Fibroblast of lung (primary cell): Measurements from ENCODE around the gene DKC1. TPM values are rescaled to one million over a fixed set of nuclear protein-coding genes. Genes with fewer than 3 reads are reported as not detected.
"Not testable (repeated sequence)": the region's sequence is repeated elsewhere in the genome, so short reads cannot be mapped to it uniquely, and the experiment has no call there.

Source experiments
- DNase-seq, 2 donors: peaks; one replicate each; pipeline versions ENCODE4 v3.0.0 to v3.0.0-alpha.2; 2010; ENCODE audit warnings: low read depth in 2 of 2
- H2AFZ ChIP-seq: 2 replicates; pipeline ENCODE4 v1.5.1; 2012; ENCODE audit warnings: low read length, control low read depth, inconsistent platforms
- H3K27ac ChIP-seq: 2 replicates; pipeline ENCODE4 v1.5.1; 2011; ENCODE audit warnings: low read length, control low read depth; ENCODE audit not compliant: insufficient read depth
- H3K27me3 ChIP-seq: 2 replicates; pipeline ENCODE4 v1.5.1; 2011; ENCODE audit warnings: mild to moderate bottlenecking, low read length; ENCODE audit not compliant: control insufficient read depth, insufficient read depth
- H3K36me3 ChIP-seq: 2 replicates; pipeline ENCODE4 v1.5.1; 2011; ENCODE audit warnings: low read length; ENCODE audit not compliant: control insufficient read depth, insufficient read depth
- H3K4me1 ChIP-seq: 2 replicates; pipeline ENCODE4 v1.5.1; 2011; ENCODE audit warnings: low read length; ENCODE audit not compliant: control insufficient read depth, insufficient read depth; ENCODE audit errors: extremely low read depth
- H3K4me2 ChIP-seq: 2 replicates; pipeline ENCODE4 v1.5.1; 2011; ENCODE audit warnings: low read length, control low read depth; ENCODE audit not compliant: insufficient read depth; ENCODE audit errors: extremely low read depth
- H3K4me3 ChIP-seq, 4 experiments: fragments of 200-600 bp in 1 of 4; sonication (generic) in 1 of 4; replicated peaks in 1 of 4; 2 replicates each; pipeline ENCODE4 v1.5.1; 2011 to 2016; ENCODE audit warnings: low read length in 4 of 4, low read depth in 3 of 4, mild to moderate bottlenecking in 3 of 4, control low read depth in 2 of 4, inconsistent platforms in 1 of 4, mixed read lengths in 1 of 4; ENCODE audit not compliant: insufficient read depth in 1 of 4; ENCODE audit errors: control extremely low read depth in 1 of 4
- H3K79me2 ChIP-seq: 2 replicates; pipeline ENCODE4 v1.5.1; 2012; ENCODE audit warnings: mild to moderate bottlenecking, low read length, inconsistent platforms; ENCODE audit not compliant: control insufficient read depth, insufficient read depth
- H3K9ac ChIP-seq: 2 replicates; pipeline ENCODE4 v1.5.1; 2011; ENCODE audit warnings: mild to moderate bottlenecking, low read length, control low read depth; ENCODE audit not compliant: insufficient read depth
- H3K9me3 ChIP-seq: 2 replicates; pipeline ENCODE4 v1.5.1; 2012; ENCODE audit warnings: low read depth, low read length; ENCODE audit not compliant: control insufficient read depth, insufficient read depth
- H4K20me1 ChIP-seq: 2 replicates; pipeline ENCODE4 v1.5.1; 2011; ENCODE audit warnings: low read length; ENCODE audit not compliant: control insufficient read depth, insufficient read depth; ENCODE audit errors: extremely low read depth
- EZH2 ChIP-seq: IDR thresholded peaks from 2 replicates; pipeline ENCODE4 v1.5.1; 2012; ENCODE audit warnings: low read length, control low read depth, mild to moderate bottlenecking; ENCODE audit errors: missing control alignments
- polyA plus RNA-seq, 2 donors: library from polyadenylated mRNA; depleted of rRNA in 1 of 2; stranded (reverse) in 1 of 2; unstranded in 1 of 2; fragments of >200 nt; gene quantifications; 2 replicates each; pipeline ENCODE4 v1.2.1, GENCODE V29; 2011 to 2012; ENCODE audit warnings: missing spikeins in 1 of 2
- total RNA-seq: library from RNA; depleted of rRNA; stranded (reverse); fragments of >200 nt; gene quantifications from 2 replicates; pipeline ENCODE4 v1.2.1, GENCODE V29; 2014
- TF ChIP-seq, protein P1 (sequence below), 2 donors: IDR thresholded peaks in 1 of 2; conservative IDR thresholded peaks in 1 of 2; 1 replicate in 1 of 2; 2 replicates in 1 of 2; pipeline ENCODE4 v1.5.1; 2011 to 2012; ENCODE audit warnings: low read length in 2 of 2, control low read depth in 1 of 2, inconsistent platforms in 1 of 2, low read depth in 1 of 2, mild to moderate bottlenecking in 1 of 2

The DKC1 gene
- total and polyA plus RNA-seq, 2 donors (not counting 1 experiment from before 2014, with no cell fraction given), result 30.2 to 42.4 TPM

DNA sequence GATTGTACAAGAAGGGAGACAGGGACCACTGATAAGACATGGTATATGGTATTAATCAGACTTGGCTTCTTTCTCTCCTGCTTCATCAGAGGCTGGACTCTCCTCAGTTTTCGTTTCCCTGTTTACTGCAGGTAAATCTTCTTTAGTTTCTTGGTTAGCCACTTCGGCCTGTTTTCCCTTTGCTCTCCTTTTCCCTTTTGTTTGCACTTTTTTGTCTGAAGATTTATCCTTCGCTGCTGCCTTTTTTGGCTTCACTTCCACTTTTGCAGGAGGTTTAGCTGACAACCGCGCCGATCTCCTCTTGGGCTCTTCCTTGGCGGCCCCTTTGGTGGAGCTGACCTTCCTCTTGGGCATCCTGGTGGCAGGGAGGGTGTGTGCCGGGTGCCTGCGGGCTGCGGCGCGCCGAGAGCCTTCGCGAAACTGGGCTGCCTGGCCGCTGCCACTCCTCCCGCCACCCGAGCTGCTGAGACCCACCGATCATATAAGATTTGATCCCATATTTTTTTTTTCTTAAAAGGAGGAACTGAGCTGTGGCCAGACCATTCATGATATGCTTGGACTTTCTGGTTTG, 54.5 kb downstream of the DKC1 start:
- H2AFZ ChIP-seq, DNase-seq, H3K9me3 ChIP-seq, H3K27ac ChIP-seq, H4K20me1 ChIP-seq, H3K4me2 ChIP-seq, H3K9ac ChIP-seq, H3K4me1 ChIP-seq, H3K4me3 ChIP-seq, H3K79me2 ChIP-seq, H3K36me3 ChIP-seq, H3K27me3 ChIP-seq: not testable (repeated sequence)

DNA sequence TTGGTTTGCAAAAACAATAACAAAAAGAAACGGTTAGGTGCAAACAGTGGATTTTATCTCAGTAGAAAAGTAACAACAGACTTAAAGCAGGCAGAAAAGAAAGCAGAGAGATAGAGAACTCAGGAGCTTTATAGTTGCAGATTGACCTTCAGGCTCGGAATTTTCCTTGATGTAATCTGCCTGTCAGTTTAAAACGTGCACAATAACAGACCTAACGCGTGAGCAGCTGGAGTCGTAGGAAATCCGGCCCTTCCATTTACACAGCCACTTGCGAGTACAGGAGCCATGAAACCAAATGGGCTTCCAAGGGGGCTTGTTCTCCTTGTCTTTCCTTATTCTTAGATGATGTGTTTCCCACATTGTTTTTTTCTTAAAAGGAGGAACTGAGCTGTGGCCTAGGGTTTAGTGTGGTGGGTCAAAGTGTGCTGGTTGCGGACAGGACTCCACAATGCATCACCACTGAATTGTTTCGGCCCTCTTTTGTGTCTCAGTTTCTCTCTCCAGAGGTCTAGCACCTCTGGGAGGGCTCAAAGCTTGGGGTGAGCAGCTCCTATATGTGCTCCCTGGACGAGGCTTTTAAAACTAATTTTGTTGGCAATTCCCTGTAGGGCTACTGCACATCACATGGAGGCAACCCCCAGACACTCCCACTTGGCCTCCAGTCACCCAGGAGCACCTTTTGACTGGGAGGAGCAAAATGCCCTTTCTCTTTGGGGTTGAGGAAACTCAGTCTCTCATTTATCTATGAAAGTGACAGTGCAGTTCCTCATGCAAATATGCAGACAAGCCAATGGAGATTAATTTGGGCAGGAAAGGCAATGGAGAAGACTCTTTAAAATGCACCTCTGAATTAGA, 56.5 kb downstream of the DKC1 start:
- Histone ChIP-seq H3K9ac (no peak overlapping the region), H3K4me2 (no peak overlapping the region), H3K27ac (no peak overlapping the region), H3K79me2 (no peaks in the 10 kb centered on the region), H3K36me3 (no peaks in the 10 kb centered on the region), H2AFZ (no peak overlapping the region), H3K4me1 (no peaks in the 10 kb centered on the region), H3K27me3 (no peaks in the 10 kb centered on the region), H3K9me3 (no peaks in the 10 kb centered on the region), H4K20me1 (no peaks in the 10 kb centered on the region), H3K4me3 (no peak overlapping the region)
- no peak for DNase-seq
- TF ChIP-seq, protein P1, sequence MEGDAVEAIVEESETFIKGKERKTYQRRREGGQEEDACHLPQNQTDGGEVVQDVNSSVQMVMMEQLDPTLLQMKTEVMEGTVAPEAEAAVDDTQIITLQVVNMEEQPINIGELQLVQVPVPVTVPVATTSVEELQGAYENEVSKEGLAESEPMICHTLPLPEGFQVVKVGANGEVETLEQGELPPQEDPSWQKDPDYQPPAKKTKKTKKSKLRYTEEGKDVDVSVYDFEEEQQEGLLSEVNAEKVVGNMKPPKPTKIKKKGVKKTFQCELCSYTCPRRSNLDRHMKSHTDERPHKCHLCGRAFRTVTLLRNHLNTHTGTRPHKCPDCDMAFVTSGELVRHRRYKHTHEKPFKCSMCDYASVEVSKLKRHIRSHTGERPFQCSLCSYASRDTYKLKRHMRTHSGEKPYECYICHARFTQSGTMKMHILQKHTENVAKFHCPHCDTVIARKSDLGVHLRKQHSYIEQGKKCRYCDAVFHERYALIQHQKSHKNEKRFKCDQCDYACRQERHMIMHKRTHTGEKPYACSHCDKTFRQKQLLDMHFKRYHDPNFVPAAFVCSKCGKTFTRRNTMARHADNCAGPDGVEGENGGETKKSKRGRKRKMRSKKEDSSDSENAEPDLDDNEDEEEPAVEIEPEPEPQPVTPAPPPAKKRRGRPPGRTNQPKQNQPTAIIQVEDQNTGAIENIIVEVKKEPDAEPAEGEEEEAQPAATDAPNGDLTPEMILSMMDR (conservative IDR thresholded peaks at IDR 0.05 in 1 of 2, IDR thresholded peaks at IDR 0.05 in 1 of 2; ENCODE audit: low read depth in 1 of 2, low read length in 2 of 2), result no peak
- no peak for TF ChIP-seq EZH2

DNA sequence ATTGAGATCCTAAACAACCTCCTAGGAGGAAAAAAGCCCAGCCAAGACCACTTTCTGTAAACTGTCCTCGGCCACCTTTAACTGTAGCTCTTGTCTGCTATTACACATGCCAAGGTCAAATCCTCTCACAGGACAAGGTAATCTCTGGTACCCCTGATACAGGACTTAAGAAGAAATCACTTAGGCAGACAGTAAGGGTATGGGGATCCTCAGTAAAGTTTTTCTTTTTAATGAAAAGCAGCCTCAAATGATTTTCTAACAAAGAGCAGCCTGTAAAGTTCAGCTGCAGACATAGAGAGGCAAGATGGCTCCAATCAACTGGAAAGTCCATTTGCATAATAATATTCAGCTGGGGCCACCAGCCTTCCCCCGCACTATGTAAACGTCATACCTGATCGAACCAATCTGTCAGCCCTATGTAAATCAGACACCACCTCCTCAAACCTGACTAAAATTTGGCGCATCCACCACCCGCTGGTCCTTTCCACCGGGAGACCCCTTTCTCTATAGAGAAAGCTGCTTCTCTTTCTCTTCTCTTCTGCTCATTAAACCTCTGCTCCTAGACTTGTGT, 57.2 kb downstream of the DKC1 start:
- DNase-seq, result no peak
- TF ChIP-seq, protein P1 (conservative IDR thresholded peaks at IDR 0.05 in 1 of 2, IDR thresholded peaks at IDR 0.05 in 1 of 2; ENCODE audit: low read depth in 1 of 2, low read length in 2 of 2), result no peak
- no peak for TF ChIP-seq EZH2

More for the DNA sequence above, 57.2 kb downstream of the DKC1 start:
- Histone ChIP-seq H3K4me1 (no peaks in the 10 kb centered on the region), H3K27ac (no peak overlapping the region), H3K79me2 (no peaks in the 10 kb centered on the region), H3K9ac (no peak overlapping the region), H3K36me3 (no peaks in the 10 kb centered on the region), H3K4me3 (no peak overlapping the region), H3K4me2 (no peak overlapping the region), H3K9me3 (no peaks in the 10 kb centered on the region), H4K20me1 (no peaks in the 10 kb centered on the region), H2AFZ (no peak overlapping the region), H3K27me3 (no peaks in the 10 kb centered on the region)
